Suprapubic skin (tissue), 4 donors: ENCODE data around the gene FXYD3.

ENCODE experiments used
- EP300 ChIP-seq: sonication (generic); formaldehyde crosslinking; IDR thresholded peaks from one replicate; pipeline ENCODE4 v1.6.1; 2017; ENCODE audit warnings: antibody characterized with exemption
- POLR2A ChIP-seq, 2 donors: fragments of 450-650 bp; IDR thresholded peaks; one replicate each; pipeline ENCODE4 v1.6.1; 2017; ENCODE audit warnings: antibody characterized with exemption in 2 of 2, mild to moderate bottlenecking in 2 of 2, moderate library complexity in 2 of 2
- POLR2AphosphoS5 ChIP-seq, 3 donors: sonication (generic); formaldehyde crosslinking; IDR thresholded peaks; one replicate each; pipeline ENCODE4 v1.6.1; 2017; ENCODE audit warnings: antibody characterized with exemption in 3 of 3
- TF ChIP-seq, protein P1 (sequence below), 2 donors: fragments of 200-600 bp in 1 of 2; fragments of 450-650 bp in 1 of 2; sonication (generic) in 1 of 2; IDR thresholded peaks; one replicate each; pipeline ENCODE4 v1.5.1; 2016 to 2019; ENCODE audit warnings: antibody characterized with exemption in 2 of 2, mild to moderate bottlenecking in 1 of 2, moderate library complexity in 1 of 2

DNA sequence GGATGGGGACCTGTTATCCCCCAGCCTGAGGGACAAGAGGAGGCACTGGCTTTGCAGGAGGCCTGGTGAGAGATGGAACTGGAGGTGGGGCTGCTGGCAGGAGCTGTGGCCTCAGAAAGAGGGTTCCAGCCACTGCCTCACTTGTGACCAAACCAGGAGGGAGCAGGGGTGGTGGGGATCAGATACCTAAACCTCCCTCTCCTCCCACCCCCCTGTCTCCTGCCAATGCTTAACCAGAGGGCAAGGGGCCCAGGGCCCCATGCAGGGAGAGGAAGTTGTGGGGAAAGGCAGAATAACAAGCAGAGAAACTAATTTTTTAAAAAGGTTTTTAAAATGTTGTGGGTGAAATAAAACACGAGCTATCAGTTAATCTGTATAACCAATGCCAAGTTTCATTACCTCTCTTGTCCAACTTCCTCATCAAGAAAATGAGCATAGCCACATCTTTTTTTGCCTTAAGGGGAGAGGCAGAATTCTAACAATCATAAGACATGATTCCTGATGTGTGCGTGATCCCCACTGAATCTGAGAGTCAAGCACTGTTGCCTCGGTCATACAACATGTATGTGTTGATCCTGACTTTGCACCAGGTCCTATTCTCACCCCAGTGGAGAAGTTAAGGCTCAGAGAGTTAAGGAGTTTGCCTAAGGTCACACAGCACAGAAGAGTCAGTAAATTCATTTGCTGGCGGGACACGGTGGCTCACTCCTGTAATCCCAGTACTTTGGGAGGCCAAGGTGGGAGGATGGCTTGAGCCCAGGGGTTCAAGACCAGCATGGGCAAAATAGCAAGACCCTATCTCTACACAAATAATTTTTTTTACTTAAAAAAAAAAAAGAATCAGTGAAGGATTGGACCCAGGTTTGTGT is 51.9 kb downstream of the FXYD3 start:
- no peak for TF ChIP-seq POLR2A (IDR thresholded peaks at IDR 0.05)
- TF ChIP-seq, protein P1, sequence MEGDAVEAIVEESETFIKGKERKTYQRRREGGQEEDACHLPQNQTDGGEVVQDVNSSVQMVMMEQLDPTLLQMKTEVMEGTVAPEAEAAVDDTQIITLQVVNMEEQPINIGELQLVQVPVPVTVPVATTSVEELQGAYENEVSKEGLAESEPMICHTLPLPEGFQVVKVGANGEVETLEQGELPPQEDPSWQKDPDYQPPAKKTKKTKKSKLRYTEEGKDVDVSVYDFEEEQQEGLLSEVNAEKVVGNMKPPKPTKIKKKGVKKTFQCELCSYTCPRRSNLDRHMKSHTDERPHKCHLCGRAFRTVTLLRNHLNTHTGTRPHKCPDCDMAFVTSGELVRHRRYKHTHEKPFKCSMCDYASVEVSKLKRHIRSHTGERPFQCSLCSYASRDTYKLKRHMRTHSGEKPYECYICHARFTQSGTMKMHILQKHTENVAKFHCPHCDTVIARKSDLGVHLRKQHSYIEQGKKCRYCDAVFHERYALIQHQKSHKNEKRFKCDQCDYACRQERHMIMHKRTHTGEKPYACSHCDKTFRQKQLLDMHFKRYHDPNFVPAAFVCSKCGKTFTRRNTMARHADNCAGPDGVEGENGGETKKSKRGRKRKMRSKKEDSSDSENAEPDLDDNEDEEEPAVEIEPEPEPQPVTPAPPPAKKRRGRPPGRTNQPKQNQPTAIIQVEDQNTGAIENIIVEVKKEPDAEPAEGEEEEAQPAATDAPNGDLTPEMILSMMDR (IDR thresholded peaks at IDR 0.05): no peak
- no peak for TF ChIP-seq POLR2AphosphoS5 (IDR thresholded peaks at IDR 0.05)
- TF ChIP-seq EP300: no peak
